Measurements from ENCODE around the gene SPRED2. TPM values are rescaled to one million over a fixed set of nuclear protein-coding genes. Genes with fewer than 3 reads are reported as not detected.

Gene SPRED2
- total and polyA plus RNA-seq, 2 of the 8 experiments (the other 6 are each of a cell fraction or from before 2014, with no cell fraction given), result 15.3 to 22.5 TPM

DNA sequence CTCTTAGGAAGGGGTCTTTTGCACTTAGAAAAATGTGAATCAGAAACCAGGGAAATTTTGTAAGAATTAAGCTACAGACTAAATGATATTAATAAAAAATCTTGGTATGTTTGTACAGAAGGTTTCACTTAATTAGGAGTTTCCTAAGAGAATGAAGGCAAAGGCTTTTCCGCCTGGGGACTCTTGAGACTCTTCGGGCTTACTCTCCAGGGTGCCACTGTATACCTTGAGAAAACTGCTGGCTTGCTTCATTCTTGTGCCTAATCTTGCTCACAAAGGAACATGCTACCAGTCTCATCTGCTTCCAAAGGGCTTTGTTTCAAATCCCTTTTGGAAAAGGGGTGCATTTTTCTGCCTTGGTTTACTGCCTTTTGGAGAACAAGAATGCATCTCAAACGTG is 155.3 kb downstream of the SPRED2 start:
- Histone ChIP-seq H3K4me2 (ENCODE audit: insufficient read depth in 1 of 2, low read depth in 2 of 2, low read length in 2 of 2) (no peak overlapping the region), H2BK12ac (ENCODE audit: low read depth, low read length) (no peak overlapping the region), H3K56ac (replicated peaks; ENCODE audit: insufficient read length, low read depth, low read length) (no peak overlapping the region), H3K18ac (ENCODE audit: extremely low read depth, low read length) (no peak overlapping the region), H3K9ac (replicated peaks in 1 of 4; ENCODE audit: extremely low read depth in 1 of 4, low read depth in 3 of 4, low read length in 3 of 4) (no peak overlapping the region), H4K8ac (ENCODE audit: extremely low read depth, insufficient read depth, low read length) (no peak overlapping the region), H3K23me2 (ENCODE audit: low read depth, low read length) (no peaks in the 10 kb centered on the region), H3K4me1 (replicated peaks in 1 of 4; ENCODE audit: control insufficient read depth in 3 of 4, insufficient read depth in 4 of 4, low read length in 3 of 4) (0 out of 7 replicates have a peak, but pooled peaks cover 0 to 2% (median 0%) of the 10 kb centered on the region in 4 experiments), H3K9me3 (ENCODE audit: insufficient read depth in 2 of 2, low read depth in 1 of 2, low read length in 1 of 2) (no peaks in the 10 kb centered on the region), H2BK5ac (ENCODE audit: low read depth, low read length) (no peak overlapping the region), H4K5ac (ENCODE audit: insufficient read length, low read depth, low read length) (no peak overlapping the region), H3K4me3 (ENCODE audit: extremely low read depth in 1 of 4, insufficient read depth in 2 of 4, low read depth in 3 of 4, low read length in 4 of 4) (no peak overlapping the region), H2AK5ac (ENCODE audit: low read depth, low read length) (no peak overlapping the region), H2AFZ (ENCODE audit: low read length) (no peak overlapping the region), H4K20me1 (replicated peaks in 1 of 2; ENCODE audit: control insufficient read depth in 1 of 2, insufficient read depth in 2 of 2, low read length in 2 of 2) (peaks cover 2 to 16% of the 10 kb centered on the region in 2 experiments), H3K36me3 (ENCODE audit: control insufficient read depth in 2 of 4, insufficient read depth in 4 of 4, low read length in 3 of 4) (peaks cover 0 to 7% (median 2%) of the 10 kb centered on the region in 4 experiments; a peak in 2 of 8 replicates), H3K14ac (ENCODE audit: insufficient read length) (no peak overlapping the region), H2BK15ac (ENCODE audit: low read length) (no peak overlapping the region), H3K4ac (replicated peaks; ENCODE audit: insufficient read length, low read depth, low read length) (no peak overlapping the region), H3K23ac (ENCODE audit: insufficient read length) (no peak overlapping the region), H3K27ac (ENCODE audit: low read depth, low read length) (no peak overlapping the region), H4K91ac (replicated peaks; ENCODE audit: insufficient read length, low read length) (no peak overlapping the region), H2BK120ac (replicated peaks; ENCODE audit: low read depth, low read length) (no peak overlapping the region), H3K27me3 (replicated peaks in 1 of 4; ENCODE audit: control insufficient read depth in 3 of 4, extremely low read depth in 1 of 4, insufficient read depth in 3 of 4, low read length in 3 of 4) (peaks cover 44 to 89% (median 83%) of the 10 kb centered on the region in 4 experiments), H3K79me1 (ENCODE audit: low read depth, low read length) (no peaks in the 10 kb centered on the region), H2BK20ac (ENCODE audit: low read length) (no peak overlapping the region), H3K79me2 (ENCODE audit: control insufficient read depth in 1 of 2, insufficient read depth in 2 of 2, low read length in 2 of 2) (no peaks in the 10 kb centered on the region)
- ChIA-PET CTCF (ENCODE audit: partially characterized antibody) (interaction anchor here (1.1 to 2.1 kb wide), 5 partner anchors 12 to 275 kb away, joined by 3 to 8 read pairs (median 5); no protein-coding TSS in a partner anchor), POLR2A (ENCODE audit: partially characterized antibody) (interaction anchor here (1.3 kb wide), 1 partner anchor 158 kb away, joined by 4 read pairs; no protein-coding TSS in a partner anchor)
- FAIRE-seq (no peak), DNase-seq (ENCODE audit: low read depth in 1 of 2, low spot score in 2 of 2) (no peak)
- 77% methylated on average over 3 of the region's 3 CpGs; no CpG with 5 or more reads in 1 of the 2 experiments for WGBS, 2 experiments (ENCODE audit: extremely low coverage in 1 of 2, insufficient coverage in 1 of 2, insufficient read length in 1 of 2, insufficient replicate concordance in 2 of 2, low coverage in 1 of 2, low lambda C conversion rate in 2 of 2, missing lambda C conversion rate in 1 of 2)
- TF ChIP-seq POU5F1 (IDR thresholded peaks at IDR 0.05; ENCODE audit: low read depth, low read length) (no peak), GTF2F1 (IDR thresholded peaks at IDR 0.05; ENCODE audit: borderline replicate concordance, low read depth, low read length) (no peak), SRF (IDR thresholded peaks at IDR 0.05; ENCODE audit: low read depth, low read length) (no peak), TCF12 (IDR thresholded peaks at IDR 0.05; ENCODE audit: low read depth, low read length) (no peak), TAF1 (IDR thresholded peaks at IDR 0.05; ENCODE audit: low read depth, low read length) (no peak), TAF7 (optimal IDR thresholded peaks at IDR 0.05; ENCODE audit: borderline replicate concordance, low read depth, low read length) (no peak), BRCA1 (IDR thresholded peaks at IDR 0.05; ENCODE audit: low read depth, low read length) (no peak), CHD2 (IDR thresholded peaks at IDR 0.05; ENCODE audit: low read length) (no peak), EGR1 (IDR thresholded peaks at IDR 0.05; ENCODE audit: borderline replicate concordance, low read depth, low read length) (no peak), YY1 (IDR thresholded peaks at IDR 0.05; ENCODE audit: low read depth, low read length) (no peak), GABPA (IDR thresholded peaks at IDR 0.05; ENCODE audit: borderline replicate concordance, insufficient read depth, low read length) (no peak), CEBPB (IDR thresholded peaks at IDR 0.05; ENCODE audit: low read depth, low read length) (no peak), SAP30 (IDR thresholded peaks at IDR 0.05; ENCODE audit: insufficient read depth, insufficient replicate concordance, low read length) (no peak), PHF8 (conservative IDR thresholded peaks at IDR 0.05; ENCODE audit: low read depth, low read length) (no peak), RNF2 (IDR thresholded peaks at IDR 0.05; ENCODE audit: borderline replicate concordance, low read depth, low read length, missing control alignments, poor library complexity, severe bottlenecking) (no peak)

All from H1 (cell line).